Esophagus (tissue), 2 donors: ENCODE measurements around the gene CYP27B1. TPM values are rescaled to one million over a fixed set of nuclear protein-coding genes. Genes with fewer than 3 reads are reported as not detected.

Experiments used
- H3K27ac ChIP-seq, 2 donors: one replicate each; pipeline ENCODE4 v1.5.1; 2013; ENCODE audit warnings: low read depth in 2 of 2, mild to moderate bottlenecking in 2 of 2, inconsistent platforms in 1 of 2, low read length in 1 of 2, moderate library complexity in 1 of 2
- H3K27me3 ChIP-seq, 2 donors: one replicate each; pipeline ENCODE4 v1.6.1; 2013; ENCODE audit warnings: low read length in 2 of 2, control low read depth in 1 of 2, mild to moderate bottlenecking in 1 of 2; ENCODE audit not compliant: insufficient read depth in 2 of 2, control insufficient read depth in 1 of 2
- H3K36me3 ChIP-seq, 2 donors: one replicate each; pipeline ENCODE4 v1.6.1; 2013; ENCODE audit warnings: low read length in 1 of 2; ENCODE audit not compliant: control insufficient read depth in 2 of 2, insufficient read depth in 2 of 2
- H3K4me1 ChIP-seq, 2 donors: one replicate each; pipeline ENCODE4 v1.6.1; 2013; ENCODE audit warnings: low read length in 1 of 2; ENCODE audit not compliant: control insufficient read depth in 2 of 2, insufficient read depth in 2 of 2
- H3K4me3 ChIP-seq, 2 donors: one replicate each; pipeline ENCODE4 v1.5.1; 2013; ENCODE audit warnings: low read length in 2 of 2, mild to moderate bottlenecking in 2 of 2, low read depth in 1 of 2, moderate library complexity in 1 of 2
- H3K9me3 ChIP-seq, 2 donors: one replicate each; pipeline ENCODE4 v1.6.1; 2013; ENCODE audit warnings: mild to moderate bottlenecking in 2 of 2, low read depth in 1 of 2, low read length in 1 of 2, moderate library complexity in 1 of 2; ENCODE audit not compliant: control insufficient read depth in 2 of 2, insufficient read depth in 1 of 2
- WGBS, 2 donors: extraction: QIAGEN DNeasy Blood & Tissue Kit; methylation state at CpG; one replicate each; pipeline ENCODE4 v1.1.7; 2013; 5-methylcytosine and 5-hydroxymethylcytosine counted together
- polyA plus RNA-seq, 2 donors: library from polyadenylated mRNA; stranded (reverse); fragments of 200-250 nt; gene quantifications; one replicate each; pipeline ENCODE4 v1.2.3, GENCODE V29; 2013
- donor health status: healthy with polysubstance abuse.
- donor health status: Bipolar disorder and iron deficiency.

The CYP27B1 gene
- polyA plus RNA-seq, 2 donors, result 0.64 to 0.96 TPM

DNA sequence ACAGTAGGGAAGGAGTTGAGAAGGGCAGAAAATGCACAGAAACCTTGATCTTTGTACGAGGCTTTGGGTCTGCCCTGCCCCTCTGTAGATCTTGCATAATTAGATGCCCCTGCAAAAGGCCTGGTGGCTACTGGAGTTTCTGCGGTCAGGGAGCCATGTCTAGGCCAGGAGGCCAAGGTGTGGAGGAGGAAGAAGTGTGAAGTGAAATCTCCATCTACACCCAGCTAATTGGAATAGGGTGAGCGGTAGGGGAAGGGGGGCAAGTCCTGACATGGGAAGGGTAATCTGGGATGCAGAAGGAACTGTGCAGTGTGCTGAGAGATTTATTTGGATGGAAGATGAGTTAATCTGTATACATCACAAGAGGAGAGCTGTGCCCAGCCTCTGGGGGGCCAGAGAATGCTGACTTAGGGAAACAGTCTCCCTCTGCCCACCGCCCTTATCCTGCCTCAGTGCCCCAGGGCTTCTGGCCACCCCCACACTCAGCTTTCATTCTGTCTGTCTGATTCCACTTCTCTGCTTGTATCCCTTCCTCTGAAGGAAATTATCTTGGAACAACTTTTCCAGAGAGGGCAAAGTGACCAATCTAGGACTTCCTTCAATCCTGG lies 5.4 kb downstream of the CYP27B1 start:
- H3K27ac ChIP-seq, result no peak overlapping the region
- peaks cover 7 to 17% of the 10 kb centered on the region in 2 donors for H3K4me1 ChIP-seq
- WGBS, 2 donors, result 87 to 92% methylated on average over 4 of the region's 4 CpGs
- no peak overlapping the region for H3K4me3 ChIP-seq
- H3K36me3 ChIP-seq, result peaks cover 0 to 10% of the 10 kb centered on the region in 2 donors
- H3K9me3 ChIP-seq, result no peaks in the 10 kb centered on the region
- no peaks in the 10 kb centered on the region for H3K27me3 ChIP-seq

DNA sequence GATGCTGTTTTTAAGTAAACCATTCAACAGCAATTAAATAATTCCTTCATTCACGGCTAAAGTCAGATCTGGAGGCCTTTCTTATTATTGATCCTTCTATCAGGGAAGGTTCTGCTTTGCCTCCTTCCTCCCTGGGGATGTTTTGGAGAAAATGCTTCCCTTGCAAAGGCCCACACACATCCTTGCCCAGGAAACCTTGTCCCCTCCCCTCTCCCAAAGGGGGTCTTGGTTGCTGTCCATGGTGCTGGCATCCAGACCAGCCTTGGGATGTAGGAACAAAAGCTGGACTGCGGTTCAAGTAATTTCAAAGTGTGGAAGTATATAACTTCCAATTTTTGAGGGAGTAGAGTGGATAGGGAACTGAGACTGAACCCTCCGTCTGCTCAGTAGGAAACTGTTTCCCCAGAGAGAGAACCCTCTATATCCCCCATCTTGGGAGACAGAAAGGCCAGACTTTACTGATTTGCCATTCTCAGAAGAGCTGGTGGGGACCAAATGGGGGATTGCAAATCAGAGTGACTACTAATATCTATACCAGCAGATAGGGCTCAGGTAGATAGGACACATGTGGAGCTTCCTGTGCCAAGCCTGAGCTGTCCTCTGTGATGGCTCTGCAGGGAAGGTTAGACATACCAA lies 6.4 kb downstream of the CYP27B1 start:
- Histone ChIP-seq H3K9me3 (no peaks in the 10 kb centered on the region), H3K4me1 (peaks cover 0 to 9% of the 10 kb centered on the region in 2 donors), H3K27ac (no peak overlapping the region), H3K36me3 (peaks cover 0 to 10% of the 10 kb centered on the region in 2 donors), H3K4me3 (no peak overlapping the region), H3K27me3 (no peaks in the 10 kb centered on the region)
- WGBS, 2 donors, result 93 to 96% methylated on average over 3 of the region's 3 CpGs

DNA sequence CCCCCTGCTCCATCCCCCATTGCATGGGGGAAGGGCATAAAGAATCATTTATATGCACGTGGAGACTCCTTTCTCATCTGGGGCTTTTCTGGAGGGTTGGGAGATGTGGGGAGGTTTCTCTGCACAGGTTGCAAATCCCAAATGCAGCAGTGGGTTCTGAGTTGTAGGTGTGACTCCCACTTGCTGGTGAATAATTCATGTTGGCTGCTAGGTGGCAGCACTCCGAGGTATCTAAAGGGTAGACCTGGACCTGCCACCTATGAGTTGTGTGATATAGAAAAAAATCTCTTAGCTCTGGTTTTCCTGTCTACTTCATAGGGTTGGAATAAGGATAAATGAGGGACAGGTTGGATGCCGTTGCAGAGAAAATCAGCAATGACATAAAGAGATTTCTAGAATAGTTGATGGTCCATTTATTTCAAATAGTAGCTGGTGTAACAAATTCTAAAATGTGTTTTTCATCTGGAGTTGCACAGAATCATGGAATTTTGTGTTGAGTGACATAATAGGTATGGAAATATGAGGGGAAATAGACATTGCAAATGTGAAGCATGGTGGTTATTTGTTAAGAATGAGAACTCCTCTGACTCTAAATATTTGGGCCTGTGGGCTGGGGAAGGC lies 7.4 kb downstream of the CYP27B1 start:
- WGBS, 2 donors, result 32 to 35% methylated on average over 3 of the region's 3 CpGs
- no peaks in the 10 kb centered on the region for H3K4me1 ChIP-seq
- no peaks in the 10 kb centered on the region for H3K27me3 ChIP-seq
- H3K4me3 ChIP-seq, result no peak overlapping the region
- H3K9me3 ChIP-seq, result no peaks in the 10 kb centered on the region
- H3K36me3 ChIP-seq, result peaks cover 0 to 10% of the 10 kb centered on the region in 2 donors
- H3K27ac ChIP-seq, result no peak overlapping the region

DNA sequence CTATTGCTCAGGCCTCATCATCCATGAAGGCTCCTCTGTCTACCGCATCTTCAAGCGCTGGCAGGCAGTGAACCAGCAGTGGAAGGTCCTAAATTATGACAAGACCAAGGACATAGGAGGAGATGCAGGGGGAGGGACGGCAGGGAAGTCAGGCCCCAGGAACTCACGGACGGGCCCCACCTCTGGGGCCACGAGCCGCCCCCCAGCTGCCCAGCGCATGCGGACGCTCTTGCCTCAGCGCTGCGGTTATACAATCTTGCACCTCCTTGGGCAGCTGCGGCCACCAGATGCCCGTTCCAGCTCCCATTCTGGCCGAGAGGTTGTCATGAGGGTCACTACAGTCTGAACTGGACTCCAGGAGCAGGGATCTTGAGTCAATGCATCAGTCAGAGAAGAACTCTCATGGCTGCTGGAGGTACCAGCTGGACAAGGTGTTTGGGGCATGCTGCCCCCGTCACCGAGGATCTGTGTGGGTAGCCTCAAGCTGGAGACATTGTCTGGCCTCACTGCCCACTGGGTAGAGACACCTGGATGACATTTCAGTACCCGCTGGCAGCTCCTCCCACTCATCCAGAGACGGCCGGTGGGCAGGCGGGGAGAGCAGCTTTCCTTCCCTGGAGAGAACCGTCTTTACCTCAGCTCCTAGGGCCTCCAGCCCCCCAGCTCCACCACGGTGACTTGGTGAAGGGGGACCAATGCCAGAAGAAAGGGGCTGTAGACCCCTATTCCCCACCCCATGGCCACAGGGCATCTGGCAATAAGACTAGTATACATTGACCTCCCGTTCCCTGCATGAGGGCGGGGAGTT lies 8.1 kb downstream of the CYP27B1 start:
- no peak overlapping the region for H3K27ac ChIP-seq
- H3K4me3 ChIP-seq, result no peak overlapping the region
- no peaks in the 10 kb centered on the region for H3K27me3 ChIP-seq
- WGBS, 2 donors, result 90 to 93% methylated on average over 25 of the region's 25 CpGs
- H3K36me3 ChIP-seq, result peaks cover 0 to 10% of the 10 kb centered on the region in 2 donors
- peaks cover 0 to 2% of the 10 kb centered on the region in 2 donors for H3K4me1 ChIP-seq
- no peaks in the 10 kb centered on the region for H3K9me3 ChIP-seq

DNA sequence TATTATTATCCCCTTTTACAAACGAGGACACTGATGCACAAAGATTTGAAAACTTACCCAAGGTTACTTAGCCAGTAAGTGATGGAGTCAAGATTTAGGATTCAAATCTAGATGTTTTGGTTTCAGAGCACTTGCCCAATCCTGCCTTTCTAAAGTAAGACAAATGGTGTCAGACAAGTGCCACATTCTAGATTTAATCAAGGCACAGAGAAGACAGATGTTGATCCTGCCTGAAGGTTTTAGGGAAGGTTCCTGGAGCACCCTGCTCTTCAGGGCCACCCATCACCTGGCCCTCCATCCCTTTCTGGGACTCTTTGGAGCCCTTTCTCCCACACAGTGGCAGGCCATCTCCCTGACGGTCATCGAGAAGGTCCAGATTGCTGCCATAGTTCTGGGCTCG lies 9.1 kb downstream of the CYP27B1 start:
- no peak overlapping the region for H3K4me3 ChIP-seq
- H3K27me3 ChIP-seq, result no peaks in the 10 kb centered on the region
- H3K9me3 ChIP-seq, result no peaks in the 10 kb centered on the region
- H3K27ac ChIP-seq, result no peak overlapping the region
- peaks cover 0 to 2% of the 10 kb centered on the region in 2 donors for H3K4me1 ChIP-seq
- peaks cover 0 to 10% of the 10 kb centered on the region in 2 donors for H3K36me3 ChIP-seq
- WGBS, 2 donors, result 86 to 93% methylated on average over 4 of the region's 4 CpGs

DNA sequence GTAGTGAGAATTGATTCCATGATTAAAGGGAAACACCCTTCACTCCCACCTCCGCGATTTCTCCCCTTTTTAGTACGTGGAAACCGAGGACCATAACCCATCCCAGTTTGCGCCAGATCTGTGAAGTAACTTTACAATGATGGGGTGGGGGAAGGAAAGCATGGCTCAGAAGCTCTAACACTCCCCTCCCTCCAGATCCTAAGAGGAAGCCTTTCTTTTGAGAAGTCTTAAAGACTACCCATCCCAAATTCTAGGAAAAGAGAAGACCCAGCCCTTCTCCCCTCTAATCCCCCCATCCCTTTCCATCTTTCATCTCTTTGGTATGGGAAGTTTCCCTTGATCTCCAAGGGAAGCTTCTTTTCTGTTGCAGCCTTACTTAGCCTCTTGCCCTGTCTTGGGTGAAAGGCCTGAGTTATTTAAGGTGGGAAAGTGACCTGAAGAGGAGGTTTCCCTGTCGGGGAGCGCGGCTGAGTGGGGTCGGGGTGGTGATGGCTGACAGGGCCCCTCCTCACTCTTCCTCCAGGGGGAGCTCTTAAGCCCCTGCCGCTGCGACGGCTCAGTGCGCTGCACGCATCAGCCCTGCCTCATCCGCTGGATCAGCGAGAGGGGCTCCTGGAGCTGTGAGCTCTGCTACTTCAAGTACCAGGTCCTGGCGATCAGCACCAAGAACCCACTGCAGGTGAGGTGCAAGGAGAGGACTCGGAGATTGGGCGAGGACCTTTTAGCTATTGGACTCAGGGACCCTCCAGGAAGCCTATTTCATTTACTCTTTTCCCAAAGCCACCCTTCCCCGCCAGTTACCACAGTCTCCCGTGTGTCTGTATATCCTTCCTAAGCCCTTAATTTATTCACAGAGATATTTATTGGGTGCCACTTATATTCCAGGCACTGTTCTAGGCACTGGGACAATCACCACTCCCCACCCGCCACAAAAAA lies 10.2 kb downstream of the CYP27B1 start:
- WGBS, 2 donors, result 43 to 53% methylated on average over 22 of the region's 22 CpGs
- no peaks in the 10 kb centered on the region for H3K9me3 ChIP-seq

DNA sequence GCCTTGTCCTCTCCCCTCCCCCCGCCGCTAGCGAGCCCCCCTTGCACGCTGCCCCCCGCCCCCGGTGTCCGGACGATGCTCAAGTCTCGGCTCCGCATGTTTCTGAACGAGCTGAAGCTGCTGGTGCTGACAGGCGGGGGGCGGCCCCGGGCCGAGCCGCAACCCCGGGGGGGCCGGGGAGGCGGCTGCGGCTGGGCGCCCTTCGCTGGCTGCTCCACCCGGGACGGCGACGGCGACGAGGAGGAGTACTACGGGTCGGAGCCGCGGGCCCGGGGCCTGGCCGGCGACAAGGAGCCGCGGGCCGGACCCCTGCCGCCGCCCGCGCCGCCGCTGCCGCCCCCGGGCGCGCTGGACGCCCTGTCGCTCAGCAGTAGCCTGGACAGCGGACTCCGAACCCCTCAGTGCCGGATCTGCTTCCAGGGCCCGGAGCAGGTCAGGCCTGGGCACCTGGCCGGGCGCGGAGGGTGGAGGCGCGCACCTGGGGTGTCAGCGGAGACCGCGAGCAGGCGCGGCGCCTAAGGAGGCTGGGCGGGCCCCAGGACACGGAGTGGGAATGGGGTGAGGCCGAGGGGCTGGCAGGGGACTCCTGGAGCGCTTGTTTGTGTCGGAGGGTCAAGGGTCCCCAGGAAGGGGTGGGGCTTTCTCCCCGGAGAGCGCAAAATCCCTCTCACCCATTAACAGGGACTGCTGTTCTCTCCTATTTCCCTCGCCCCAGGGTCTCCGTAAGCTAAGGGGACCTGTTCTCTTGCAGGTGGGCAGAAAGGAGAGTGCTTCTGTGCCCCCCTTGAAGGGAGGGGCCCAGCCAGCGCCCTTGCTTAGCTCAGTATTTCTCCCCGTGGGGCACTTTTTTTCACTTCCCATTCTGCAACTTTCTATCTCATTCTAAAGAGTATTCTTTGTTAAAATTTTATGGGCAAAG lies 11.2 kb downstream of the CYP27B1 start:
- Histone ChIP-seq H3K36me3 (peaks cover 0 to 11% of the 10 kb centered on the region in 2 donors), H3K4me3 (peak overlapping the region; percentile 56 to 76), H3K9me3 (no peaks in the 10 kb centered on the region), H3K27me3 (no peaks in the 10 kb centered on the region), H3K4me1 (peaks cover 6 to 8% of the 10 kb centered on the region in 2 donors), H3K27ac (peak overlapping the region; percentile 16 to 69)
- 1% methylated on average over 56 to 76 of the region's 76 CpGs for WGBS, 2 donors

More for the DNA sequence above, 10.2 kb downstream of the CYP27B1 start:
- Histone ChIP-seq H3K4me1 (peaks cover 0 to 2% of the 10 kb centered on the region in 2 donors), H3K4me3 (no peak overlapping the region), H3K36me3 (peaks cover 0 to 10% of the 10 kb centered on the region in 2 donors), H3K27me3 (no peaks in the 10 kb centered on the region), H3K27ac (no peak overlapping the region)

DNA sequence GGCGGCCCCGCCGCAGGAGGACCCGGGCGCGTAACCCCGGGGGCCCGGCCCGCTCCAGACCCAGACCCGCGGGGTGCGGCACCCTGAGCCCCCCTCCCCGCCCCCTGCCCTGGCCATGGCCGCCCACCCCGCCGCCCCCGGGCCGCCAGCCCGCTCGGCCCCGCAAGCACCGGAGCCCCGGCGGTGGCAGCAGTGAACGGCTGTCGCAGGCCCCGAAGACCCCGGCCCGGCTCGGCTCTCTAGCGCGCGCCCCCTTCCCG lies 11.8 kb downstream of the CYP27B1 start:
- Histone ChIP-seq H3K36me3 (peaks cover 0 to 14% of the 10 kb centered on the region in 2 donors), H3K4me3 (peak overlapping the region; percentile 56 to 76), H3K27me3 (no peaks in the 10 kb centered on the region), H3K4me1 (peaks cover 6 to 8% of the 10 kb centered on the region in 2 donors), H3K9me3 (no peaks in the 10 kb centered on the region), H3K27ac (peak overlapping the region; percentile 69)
- WGBS, 2 donors, result 0% methylated on average over 15 to 34 of the region's 34 CpGs
